Measurements from ENCODE around the gene CHST3.
"Not testable (repeated sequence)": the region's sequence is repeated elsewhere in the genome, so short reads cannot be mapped to it uniquely, and the experiment has no call there.

CHST3 gene

DNA sequence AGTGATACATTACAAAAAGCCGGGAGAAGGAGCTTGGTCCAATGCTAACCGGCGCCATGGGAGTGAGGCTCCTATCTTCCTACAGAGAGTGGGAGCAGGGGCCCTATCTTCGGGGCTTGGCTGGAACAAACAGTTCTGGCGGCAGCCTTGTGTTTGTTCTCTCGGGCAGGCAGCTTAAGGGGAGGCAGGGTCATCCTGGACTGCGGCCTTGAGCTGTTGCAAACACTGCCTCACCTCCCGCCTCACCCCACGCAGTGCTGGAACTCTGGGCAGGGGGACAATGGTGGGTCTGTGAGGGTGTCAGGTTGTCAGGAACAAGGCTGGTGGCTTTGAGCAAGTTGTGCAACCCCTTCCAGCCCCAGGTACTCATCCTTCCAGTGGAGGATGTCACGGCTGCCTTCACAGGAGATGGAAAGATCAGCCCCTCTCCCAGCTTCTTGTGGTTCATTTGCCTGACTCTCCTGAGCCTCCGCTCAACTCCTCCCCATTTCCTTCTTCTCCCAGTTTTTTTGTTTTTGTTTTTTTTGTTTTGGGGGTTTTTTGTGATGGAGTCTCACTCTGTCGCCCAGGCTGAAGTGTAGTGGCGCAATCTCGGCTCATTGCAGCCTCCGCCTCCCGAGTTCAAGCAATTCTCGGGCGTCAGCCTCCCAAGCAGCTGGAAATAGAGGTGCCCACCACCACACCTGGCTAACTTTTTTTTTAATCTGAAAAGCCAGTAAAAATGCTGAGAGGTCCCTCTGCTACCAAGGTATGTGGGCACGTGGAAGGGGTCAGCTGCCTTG is 66.8 kb downstream of the CHST3 start:
- DNase-seq (ENCODE audit: low read depth in 2 of 2) = no peak

DNA sequence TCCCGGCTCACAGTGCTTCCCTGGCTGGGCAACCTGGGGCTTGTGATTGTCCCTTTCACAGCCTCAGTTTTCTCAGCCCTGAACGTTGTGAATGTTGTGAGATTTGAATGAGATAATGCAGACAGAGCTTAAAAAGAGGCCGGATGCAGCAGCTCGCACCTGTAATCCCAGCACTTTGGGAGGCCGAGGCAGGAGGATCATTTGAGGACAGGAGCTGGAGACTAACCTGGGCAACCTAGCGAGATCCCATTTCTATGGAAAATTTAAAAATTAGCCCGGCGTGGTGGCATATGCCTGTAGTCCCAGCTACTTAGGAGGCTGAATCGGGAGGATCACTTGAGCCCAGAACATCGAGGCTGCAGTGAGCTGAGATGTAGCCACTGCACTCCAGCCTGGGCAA is 67.5 kb downstream of the CHST3 start:
- no peak for DNase-seq (ENCODE audit: low read depth in 2 of 2)

DNA sequence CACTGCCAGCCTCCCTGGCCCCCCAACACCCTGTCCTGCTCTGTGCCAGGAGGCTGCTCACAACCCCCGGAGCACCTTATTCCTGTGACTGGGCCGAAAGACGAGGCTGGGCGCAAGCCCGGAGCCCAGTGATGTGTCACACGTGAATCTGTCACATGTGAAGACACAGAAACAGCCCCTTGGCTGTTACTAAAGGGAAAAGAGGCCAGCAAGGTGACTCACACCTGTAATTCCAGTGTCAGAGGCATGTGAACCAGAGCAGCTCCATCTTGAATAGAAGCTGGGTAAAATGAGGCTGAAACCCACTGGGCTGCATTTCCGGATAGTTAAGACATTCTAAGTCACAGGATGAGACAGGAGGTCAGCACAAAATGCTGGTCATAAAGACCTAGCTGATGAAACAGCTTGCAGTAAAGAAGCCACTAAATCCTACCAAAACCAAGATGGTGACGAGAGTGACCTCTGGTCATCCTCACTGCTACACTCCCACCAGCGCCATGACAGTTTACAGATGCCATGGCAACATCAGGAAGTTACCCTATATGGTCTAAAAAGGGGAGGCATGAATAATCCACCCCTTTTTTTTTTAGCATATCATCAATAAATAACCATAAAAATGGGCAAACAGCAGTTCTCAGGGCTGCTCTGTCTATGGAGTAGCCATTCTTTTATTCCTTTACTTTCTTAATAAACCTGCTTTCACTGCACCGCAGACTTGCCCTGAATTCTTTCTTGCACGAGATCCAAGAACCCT is 68.4 kb downstream of the CHST3 start:
- DNase-seq (ENCODE audit: low read depth in 2 of 2) = not testable (repeated sequence)

DNA sequence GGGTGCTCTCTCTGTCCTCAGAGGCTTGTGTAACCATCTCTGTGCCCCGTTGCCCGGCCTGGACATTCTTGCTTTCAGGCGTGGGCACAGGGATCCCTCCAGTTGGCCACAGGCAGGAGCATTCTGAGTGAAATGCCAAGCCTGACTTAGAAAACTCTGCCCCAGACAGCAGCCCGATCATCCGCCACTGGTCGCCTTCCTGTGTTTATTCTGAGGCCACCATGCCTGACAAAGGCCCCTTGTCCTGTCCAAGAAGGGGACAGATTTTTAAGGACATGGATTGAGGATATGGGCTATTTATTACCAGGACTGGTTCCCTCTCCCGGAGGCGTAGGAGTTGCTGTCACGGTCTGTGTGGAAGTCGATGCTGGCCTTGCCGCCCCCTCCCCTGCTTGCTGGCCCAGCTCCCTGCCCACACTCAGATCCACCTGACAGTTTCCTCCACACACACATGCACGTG is 69.9 kb downstream of the CHST3 start:
- DNase-seq (ENCODE audit: low read depth in 2 of 2) = no peak

DNA sequence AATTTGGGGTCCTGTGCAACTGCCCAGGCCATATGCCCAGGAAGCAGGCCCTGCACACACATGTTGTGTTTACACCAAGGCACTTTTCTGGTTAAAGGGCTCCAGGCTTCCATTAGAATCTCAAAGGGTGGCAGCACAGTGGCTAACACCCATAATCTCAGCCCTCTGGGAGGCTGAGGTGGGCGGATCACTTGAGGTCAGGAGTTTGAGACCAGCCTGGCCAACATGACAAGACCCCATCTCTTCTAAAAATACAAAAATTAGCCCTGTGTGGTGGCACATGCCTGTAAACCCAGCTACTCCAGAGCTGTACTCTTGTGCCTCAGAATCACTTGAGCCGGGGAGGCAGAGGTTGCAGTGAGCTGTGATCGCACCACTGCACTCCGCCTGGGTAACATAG is 70.6 kb downstream of the CHST3 start:
- DNase-seq (ENCODE audit: low read depth in 2 of 2) = no peak

DNA sequence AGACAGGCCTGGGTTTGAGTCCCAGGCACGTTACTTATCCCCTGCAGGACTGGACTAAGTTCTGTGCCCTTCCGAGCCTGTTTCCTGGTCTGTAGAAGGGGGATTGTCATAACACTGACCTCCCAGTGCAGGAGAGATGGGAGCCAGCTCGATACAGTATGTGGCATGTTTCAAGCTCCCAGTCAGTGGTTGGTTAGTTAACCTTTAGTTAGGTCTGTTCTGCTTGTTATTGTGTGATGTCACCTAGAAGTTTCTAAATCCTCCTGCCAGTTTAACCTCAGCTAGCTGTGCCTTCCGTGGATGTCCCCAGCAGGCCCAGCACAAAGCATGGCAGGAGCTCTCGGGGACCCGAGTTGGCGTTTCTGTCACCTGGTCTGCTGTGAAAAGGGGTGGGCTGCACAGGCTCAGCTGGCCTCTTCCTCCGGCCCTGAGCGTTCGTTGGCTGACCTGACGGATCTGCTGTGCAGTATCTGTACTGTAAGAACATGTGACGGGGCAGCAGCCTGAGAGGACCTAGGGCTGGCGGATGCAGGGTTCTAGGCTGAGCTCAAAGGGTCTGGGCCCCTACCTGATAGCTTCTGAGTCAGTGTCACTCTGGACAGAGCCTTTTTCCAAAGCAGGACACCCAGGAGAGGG is 71.2 kb downstream of the CHST3 start:
- DNase-seq (ENCODE audit: low read depth in 2 of 2) = no peak

DNA sequence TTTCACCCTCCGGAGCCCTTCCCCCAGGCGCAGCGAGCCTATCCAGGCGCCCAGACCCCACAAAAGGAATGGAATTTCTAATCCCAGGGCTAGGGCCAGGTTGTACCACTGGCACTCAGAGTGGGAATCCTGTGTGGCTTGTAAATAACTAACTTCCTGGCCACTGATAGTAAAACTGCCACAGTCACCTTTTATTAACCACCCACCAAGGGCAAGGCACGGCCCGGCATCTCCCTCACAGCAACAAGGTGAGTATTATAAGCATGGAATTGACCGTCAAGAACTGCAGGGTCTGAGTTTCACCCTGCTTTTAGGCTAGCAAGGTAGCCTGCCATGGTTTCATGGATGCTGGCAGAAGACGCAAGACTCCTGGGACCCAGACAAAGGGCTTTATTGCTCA is 73.1 kb downstream of the CHST3 start:
- no peak for DNase-seq (ENCODE audit: low read depth in 2 of 2)

DNA sequence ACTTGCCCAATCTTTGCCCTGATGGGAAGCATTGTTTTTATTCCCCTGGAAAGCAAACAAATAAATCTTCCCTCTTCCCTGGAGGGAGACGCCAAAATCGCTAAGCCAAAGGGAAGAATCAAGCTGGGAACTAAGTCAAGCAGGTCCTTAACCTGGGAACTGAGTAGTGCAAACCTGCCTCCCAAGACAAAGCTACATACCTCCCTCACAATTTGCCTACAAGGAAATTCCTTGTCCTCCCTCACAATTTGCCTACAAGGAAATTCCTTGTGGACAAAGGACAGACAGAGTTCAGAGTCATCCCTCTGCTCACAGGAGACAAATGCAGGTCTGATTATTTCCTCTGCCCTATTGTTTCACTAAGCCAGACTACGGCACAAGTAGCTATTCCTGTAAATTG is 73.6 kb downstream of the CHST3 start:
- no peak for DNase-seq (ENCODE audit: low read depth in 2 of 2)

DNA sequence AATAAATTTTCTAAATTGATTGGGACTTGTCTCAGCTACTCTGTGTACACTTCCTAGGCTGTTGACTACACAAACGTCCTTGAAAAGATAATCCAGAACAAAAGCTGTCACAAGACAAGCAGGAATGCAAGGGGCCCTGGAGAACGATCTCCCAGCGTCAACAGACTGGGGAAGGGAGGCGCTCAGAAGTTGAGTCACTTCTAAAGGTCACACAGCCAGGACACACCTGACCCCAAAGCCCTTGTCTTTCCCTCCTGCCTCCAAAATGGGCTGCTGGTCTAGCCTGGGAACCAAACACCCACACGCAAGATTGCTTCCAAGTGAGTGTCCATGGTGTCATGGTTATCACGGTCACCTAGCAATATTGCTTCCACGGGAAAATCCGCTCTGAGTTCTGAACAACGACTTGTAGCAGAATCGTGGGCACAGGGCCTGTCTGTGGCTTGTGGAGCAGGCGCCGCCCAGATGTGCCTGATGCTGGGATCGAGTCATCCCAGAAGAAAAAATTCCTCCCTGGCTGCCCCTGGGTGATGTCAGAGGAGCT is 74.3 kb downstream of the CHST3 start:
- no peak for DNase-seq (ENCODE audit: low read depth in 2 of 2)

DNA sequence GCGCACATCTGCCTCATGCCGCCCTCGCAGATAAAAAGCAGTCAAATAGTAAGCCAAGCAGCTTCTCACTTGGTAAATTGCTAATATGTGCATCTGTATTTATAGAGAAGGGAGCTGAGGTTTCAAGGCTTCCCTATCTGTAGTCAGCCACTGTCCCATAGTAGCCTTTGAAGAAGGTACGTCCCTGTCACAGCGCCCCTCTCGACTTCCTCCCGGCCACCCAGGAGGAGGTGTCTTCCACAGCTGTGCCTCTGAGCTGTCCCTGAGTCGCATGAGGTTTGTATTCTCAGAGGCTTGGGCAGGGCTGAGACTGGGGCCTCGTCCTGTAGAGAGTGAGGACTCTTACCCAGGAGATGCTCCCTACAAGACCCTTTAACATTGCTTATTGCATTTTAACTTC is 75.2 kb downstream of the CHST3 start:
- DNase-seq (ENCODE audit: low read depth in 2 of 2) = no peak

DNA sequence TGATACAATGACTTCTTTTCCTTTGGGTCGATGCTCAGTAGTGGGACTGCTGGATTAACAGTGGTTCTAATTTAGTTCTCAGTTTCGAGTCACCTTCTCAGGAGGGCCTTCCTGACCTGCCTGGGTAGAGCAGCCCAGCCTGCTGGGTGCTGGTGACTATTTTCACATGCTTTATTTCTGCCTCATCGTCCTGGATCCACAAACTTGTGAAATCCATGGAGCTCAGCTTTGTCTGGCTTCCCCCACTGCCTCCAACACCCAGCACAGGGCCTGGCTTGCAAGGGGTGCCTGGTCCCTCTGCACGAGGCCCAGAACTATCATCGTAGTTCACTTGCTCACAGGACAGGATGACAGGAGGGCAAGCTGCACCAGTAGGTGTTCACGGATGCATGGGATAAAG is 77.3 kb downstream of the CHST3 start:
- DNase-seq (ENCODE audit: low read depth in 2 of 2) = no peak

DNA sequence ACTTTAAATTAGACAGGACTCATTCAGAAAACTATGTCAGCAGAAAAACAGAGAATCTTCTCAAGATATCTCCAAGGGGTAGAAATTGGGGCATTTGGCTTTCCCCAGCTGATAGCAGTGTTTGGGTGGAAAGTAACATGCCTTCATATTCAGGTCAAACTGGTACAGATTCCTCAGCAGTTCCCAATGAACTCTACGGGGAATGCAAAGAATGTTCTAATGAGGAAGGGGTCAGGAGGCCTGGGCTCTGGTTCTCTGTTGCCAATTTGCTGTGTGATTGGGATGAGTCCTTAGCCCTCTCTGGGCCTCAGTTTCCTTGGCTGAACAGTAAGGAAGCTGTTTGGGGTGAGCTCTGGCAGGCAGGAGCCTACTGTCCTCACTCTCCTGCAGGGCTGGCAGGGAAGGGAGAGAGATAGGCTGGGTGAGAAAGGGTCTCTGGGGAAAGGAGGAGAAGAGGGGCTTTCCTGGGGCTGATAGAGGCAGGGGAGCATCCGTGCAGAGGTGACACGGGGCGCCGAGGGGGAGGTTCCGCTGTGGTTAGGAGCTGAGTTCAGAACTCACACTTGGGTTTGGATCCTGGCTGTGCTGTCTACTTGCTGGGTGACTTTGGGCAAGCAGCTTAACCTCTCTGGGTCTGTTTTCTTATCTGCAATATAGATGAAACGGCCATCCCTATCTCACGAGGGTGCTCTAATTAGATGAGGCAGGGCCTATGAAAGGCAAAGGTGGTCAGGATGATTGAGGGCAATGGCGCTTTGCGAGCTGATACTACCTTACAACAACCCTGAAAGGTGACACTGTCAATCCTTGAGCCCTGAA is 79.0 kb downstream of the CHST3 start:
- DNase-seq (ENCODE audit: low read depth in 2 of 2) = no peak

DNA sequence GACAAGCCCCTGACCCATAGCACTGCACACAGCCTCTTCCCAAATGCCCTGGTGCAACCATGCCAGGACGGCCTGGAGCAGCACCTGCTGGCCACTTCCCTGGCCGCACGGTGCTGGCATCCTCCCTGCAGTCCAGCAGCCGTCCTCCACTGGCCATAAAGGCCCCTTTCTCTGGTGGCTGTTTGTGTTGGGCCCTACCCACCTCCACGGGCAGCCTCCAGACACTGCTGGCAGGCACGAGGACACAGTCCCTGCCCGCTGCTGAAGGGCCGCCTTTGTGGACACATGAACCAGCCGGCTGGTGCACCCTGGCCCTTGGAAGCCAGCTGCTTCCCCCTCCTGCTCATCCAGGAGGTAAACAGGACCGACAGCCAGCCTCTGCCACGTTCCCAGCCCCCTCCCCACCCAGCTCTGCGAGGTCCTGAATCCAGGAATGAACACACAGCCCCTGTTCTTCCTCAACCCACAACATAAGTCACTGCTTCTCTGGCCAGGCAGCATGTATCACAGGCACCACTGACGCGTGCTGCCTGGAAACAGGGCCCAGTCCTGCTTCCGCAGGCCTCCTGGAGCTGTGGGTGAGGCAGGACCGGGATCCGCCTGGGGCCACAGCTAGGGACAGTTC is 80.3 kb downstream of the CHST3 start:
- no peak for DNase-seq (ENCODE audit: low read depth in 2 of 2)

DNA sequence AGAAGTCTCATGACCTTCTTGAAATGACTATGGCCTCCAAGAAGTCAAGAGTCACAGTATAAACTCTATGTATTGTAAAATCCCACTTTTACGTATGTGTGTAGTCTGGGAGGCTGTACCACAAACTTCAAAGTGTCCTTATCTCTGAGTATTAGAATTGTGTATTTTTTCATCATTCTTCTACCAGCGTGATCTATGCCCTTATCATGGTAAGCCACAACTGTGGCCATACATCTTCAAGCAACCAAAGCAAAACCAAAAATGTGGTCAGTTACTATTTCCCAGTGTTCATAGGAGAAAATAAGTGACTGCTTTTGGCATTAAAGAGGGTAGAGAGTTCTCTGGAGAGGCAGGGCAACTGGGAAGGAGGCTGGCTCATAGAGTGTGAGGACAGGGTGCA is 81.4 kb downstream of the CHST3 start:
- DNase-seq (ENCODE audit: low read depth in 2 of 2) = no peak

DNA sequence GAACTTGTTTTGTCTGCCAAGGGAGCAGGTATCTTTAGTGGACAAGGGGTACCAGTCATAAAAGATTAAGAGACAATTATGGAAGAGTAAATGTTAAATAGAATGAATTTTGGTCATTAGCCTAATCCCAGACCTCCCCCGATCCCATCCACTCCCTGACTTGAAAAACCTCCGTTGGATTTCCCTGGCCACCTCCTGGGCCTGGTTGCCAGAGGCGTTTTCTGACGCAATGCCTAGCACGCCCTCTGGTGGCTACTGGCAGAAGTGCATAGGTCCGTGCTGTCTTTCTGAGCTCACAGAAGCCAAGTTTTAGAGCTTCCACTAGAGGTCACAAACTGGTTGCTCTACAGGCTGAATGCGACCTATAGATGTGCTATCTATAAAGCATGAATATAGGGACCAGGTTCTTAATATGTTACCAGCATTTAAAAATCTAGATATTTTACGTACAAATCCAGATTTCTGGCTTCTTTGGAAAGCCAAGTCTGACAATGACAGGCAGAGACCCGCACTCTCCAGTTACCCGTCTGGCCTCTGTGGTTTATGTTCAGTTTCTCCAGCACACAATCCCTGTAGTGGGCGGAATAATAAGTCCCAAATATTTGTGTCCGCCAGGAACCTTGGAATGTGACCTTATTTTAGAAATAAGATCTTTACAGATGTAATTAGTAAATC is 84.4 kb downstream of the CHST3 start:
- DNase-seq (ENCODE audit: low read depth in 2 of 2) = peak; percentile 86 to 89

DNA sequence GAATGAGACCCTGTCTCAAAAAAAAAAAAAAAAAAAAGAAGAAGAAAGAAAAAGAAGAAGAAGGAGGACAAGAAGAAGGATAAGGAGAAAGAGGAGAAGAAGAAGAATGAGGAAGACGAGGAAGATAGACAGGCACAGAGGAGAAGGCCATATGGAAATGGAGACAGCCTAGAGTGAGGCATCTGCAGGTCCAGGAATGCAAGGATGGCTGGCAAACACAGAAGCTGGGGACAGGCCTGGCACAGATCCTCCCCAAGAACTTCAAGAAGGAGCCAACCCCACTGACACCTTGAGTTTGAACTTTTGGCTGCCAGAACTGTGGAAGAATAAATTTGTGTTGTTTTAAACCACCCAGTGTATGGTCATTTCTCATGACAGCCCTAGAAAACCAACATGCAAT is 85.3 kb downstream of the CHST3 start:
- DNase-seq (ENCODE audit: low read depth in 2 of 2) = no peak

DNA sequence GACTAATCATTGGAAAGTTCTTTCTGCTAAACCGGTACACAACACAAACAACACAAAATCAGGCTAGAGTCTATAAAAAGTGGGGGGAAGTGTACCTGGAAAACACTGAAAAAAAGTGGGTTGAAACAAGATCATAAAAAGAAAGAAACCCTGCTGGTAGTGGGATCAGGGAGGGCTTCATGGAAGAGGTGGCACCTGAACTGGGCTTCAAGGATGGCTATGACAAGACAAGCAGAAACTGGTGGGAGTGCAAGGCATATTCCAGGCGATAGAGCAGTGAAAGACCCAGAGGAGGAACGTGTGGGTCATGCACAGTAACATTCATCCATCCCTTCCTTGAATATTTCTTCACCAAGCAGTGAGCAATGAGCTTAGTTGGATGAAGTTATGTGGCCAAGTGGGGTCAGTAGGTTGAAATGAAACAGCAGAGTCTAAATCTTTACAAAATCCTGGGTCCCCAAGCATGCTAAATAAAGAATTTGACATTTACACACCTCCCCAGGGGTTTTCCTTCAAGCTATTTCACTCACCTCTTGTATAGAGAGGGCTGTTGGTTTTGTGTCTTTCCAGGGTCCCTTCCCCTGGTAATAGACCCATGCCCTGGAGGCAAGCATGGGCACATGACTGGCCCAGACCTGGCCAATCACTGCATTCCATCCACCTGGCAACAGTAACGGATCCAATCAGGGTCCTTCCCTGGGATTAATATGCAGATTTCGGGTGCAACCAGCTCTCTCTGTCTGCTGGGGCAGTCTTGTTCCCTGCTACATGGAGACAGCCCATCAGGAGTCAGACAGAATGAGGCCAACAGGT is 86.0 kb downstream of the CHST3 start:
- DNase-seq (ENCODE audit: low read depth in 2 of 2) = no peak

DNA sequence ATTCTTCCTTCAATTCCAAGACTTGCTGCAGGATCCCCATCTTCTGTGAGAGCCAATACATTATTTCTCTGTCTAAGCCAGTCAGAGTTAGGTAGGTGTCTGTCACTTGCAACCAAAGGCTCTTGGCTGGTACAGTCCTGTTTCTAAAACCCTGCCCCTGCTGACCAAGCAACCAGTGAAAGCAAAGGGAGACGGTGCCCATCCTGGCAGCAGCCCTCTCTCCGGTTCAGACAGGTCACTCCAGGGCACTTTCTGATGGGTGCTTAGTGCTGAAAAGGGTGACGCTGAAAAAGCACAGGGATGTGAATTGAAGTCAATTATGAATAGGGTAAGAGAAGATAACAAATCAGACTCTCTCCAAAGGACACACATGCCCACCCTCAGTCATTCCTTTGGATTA is 86.7 kb downstream of the CHST3 start:
- no peak for DNase-seq (ENCODE audit: low read depth in 2 of 2)

DNA sequence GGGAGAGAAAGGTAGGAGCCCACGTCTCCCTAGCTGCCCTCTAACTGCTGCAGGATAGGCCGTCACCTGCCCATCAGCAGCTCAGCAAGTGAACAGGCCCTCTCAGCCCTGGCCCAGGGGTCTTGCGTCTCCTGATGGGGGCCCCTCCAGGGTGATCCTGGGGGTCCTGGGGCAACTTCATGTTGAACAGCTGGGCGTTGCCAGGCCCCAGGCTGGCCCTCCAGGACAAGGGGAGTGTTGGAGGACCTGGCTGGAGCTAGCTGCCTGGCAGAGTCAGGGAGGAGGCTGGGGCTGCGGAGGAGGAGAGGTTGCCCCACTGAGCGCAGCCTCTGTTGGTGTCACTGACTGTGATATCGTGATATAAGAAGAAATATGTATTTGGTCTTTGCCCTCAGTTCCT is 89.5 kb downstream of the CHST3 start:
- no peak for DNase-seq (ENCODE audit: low read depth in 2 of 2)

DNA sequence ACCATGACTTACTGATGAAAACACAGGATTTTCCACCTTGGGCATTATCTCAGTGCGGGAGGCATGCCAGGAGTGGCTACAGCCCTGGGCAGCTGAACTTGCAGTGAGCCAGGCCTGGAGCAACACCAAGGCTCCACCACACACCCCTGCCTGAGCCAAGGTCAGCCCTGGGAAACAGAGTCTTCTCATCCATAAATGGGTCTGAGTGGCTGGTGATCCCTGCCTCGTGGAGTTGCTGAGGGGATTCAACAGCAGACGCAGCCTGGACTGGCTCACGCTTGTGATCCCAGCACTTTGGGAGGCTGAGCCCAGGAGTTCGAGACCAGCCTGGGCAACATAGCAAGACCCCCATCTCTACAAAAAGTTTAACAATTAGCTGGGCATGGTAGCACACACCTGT is 91.9 kb downstream of the CHST3 start:
- DNase-seq (ENCODE audit: low read depth in 2 of 2) = no peak

All from stimulated activated CD4-positive, alpha-beta T cell treated with anti-CD3 and anti-CD28 coated beads, Interleukin-4, amount 100 ng/mL, for 48 hours (primary cell).